ENCODE measurements around the gene MTFR1L. TPM values are rescaled to one million over a fixed set of nuclear protein-coding genes. Genes with fewer than 3 reads are reported as not detected.

MTFR1L gene
- polyA plus RNA-seq, 1 experiment: 93.7 TPM

DNA sequence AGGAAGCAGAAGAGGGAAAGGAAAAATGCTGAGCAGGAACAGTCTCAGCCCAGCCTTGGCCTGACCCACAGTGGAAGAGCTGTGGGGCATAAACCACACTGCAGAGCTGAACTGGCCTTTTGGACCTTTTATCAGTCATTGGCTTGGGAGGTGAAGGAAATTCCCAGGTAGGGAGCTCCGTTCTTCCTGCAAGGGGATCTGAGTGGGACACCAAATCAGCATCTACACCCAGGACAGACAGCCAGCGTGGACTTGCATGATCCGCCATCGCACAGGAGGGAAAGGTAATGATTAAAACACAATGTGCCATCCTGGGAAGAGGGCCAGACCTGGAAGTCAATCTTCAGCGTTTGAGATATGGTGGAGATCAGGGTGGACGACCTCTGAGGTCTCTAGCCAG is 1.2 kb upstream of the MTFR1L start:
- H3K36me3 ChIP-seq (ENCODE audit: control insufficient read depth, insufficient read depth, low read length): peaks cover 19% of the 10 kb centered on the region
- no peak overlapping the region; the same call in 1 of the 2 replicates for H3K4me3 ChIP-seq (ENCODE audit: low read depth, low read length)
- TF ChIP-seq, protein P1, sequence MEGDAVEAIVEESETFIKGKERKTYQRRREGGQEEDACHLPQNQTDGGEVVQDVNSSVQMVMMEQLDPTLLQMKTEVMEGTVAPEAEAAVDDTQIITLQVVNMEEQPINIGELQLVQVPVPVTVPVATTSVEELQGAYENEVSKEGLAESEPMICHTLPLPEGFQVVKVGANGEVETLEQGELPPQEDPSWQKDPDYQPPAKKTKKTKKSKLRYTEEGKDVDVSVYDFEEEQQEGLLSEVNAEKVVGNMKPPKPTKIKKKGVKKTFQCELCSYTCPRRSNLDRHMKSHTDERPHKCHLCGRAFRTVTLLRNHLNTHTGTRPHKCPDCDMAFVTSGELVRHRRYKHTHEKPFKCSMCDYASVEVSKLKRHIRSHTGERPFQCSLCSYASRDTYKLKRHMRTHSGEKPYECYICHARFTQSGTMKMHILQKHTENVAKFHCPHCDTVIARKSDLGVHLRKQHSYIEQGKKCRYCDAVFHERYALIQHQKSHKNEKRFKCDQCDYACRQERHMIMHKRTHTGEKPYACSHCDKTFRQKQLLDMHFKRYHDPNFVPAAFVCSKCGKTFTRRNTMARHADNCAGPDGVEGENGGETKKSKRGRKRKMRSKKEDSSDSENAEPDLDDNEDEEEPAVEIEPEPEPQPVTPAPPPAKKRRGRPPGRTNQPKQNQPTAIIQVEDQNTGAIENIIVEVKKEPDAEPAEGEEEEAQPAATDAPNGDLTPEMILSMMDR (IDR thresholded peaks at IDR 0.05; ENCODE audit: insufficient read depth, low read depth, low read length): no peak
- CTCF ChIA-PET: interaction anchor here (2.3 to 3.3 kb wide), 2 partner anchors 9 to 211 kb away, joined by 5 to 14 read pairs; no protein-coding TSS in a partner anchor
- H3K27me3 ChIP-seq (ENCODE audit: control insufficient read depth, insufficient read depth, low read length): no peaks in the 10 kb centered on the region
- POLR2A ChIA-PET: no interaction called here
- DNase-seq (ENCODE audit: low read depth): no peak

DNA sequence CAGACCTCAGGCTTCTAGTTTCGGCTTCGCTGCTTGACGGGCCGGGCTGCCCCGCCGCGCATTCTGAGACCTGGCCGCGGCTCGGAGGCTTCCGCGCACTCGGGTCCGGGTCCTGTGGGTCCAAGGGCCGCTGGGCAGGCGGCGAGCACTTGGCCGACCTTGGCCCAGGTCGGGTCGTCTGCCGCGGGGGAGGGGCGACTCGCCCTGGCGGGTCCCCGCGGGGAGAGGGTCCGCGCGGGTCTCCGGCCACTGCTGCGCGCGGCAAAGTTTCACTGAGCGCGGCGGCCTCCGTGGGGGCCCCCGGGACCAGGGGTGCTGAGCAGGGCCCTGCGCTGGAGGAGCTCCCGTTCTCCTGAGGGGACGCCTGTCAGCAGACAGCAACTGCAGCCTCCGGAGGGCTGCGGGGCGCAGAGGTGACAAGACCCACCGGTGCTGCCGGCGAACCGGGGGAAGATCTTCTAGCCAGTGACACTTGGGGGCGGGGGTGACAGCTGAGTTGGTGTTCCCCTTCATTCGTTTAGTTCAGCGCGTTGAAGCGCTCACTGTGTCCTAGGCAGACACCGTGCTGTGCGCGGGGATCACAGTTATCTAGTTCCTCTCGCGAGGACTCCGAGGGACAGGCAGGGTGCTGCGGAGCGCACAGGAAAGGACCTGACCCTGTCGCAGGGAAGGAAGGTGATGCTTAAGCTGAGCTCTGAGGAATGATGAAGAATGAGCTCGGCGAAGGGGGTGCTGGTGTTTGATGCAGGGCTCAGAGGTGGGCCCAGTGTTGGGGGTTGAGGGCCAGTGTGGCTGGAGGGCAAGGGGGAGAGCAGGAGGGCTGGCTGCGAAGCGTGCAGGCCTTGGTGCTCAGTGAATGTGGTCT is 725 bp downstream of the MTFR1L start:
- Histone ChIP-seq H3K27me3 (ENCODE audit: control insufficient read depth, insufficient read depth, low read length) (no peaks in the 10 kb centered on the region), H3K36me3 (ENCODE audit: control insufficient read depth, insufficient read depth, low read length) (peaks cover 3% of the 10 kb centered on the region), H3K4me3 (ENCODE audit: low read depth, low read length) (peak overlapping the region; percentile 89)
- TF ChIP-seq, protein P1 (IDR thresholded peaks at IDR 0.05; ENCODE audit: insufficient read depth, low read depth, low read length): no peak
- DNase-seq (ENCODE audit: low read depth): no peak
- CTCF ChIA-PET: interaction anchor here (1.0 to 3.3 kb wide), 4 partner anchors 8 to 22 kb away, joined by 3 to 14 read pairs (median 4); no protein-coding TSS in a partner anchor
- POLR2A ChIA-PET: interaction anchor here (0.7 kb wide), 1 partner anchor 177 kb away, joined by 3 read pairs; no protein-coding TSS in a partner anchor

DNA sequence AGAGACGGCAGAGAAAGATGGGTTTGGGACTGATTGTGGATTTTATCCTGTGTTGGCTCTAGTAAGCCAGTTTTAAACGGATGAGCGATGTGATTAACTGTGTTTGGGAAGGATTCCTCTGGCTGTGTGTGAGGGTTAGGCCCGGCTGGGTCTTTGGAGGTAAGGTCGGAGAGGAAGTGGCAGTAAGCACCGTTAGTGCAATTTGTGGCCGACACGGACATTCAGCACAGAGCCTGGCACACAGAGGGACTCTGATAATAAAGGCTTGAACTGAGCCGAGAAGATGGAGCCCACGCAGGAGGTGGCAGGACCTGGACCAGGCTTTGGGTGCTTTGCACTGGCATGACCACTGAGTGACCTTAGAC is 1.3 kb downstream of the MTFR1L start:
- CTCF ChIA-PET: interaction anchor here (1.2 to 1.7 kb wide), 2 partner anchors 9 to 16 kb away, joined by 3 to 5 read pairs; no protein-coding TSS in a partner anchor
- H3K4me3 ChIP-seq (ENCODE audit: low read depth, low read length): peak overlapping the region; percentile 89
- DNase-seq (ENCODE audit: low read depth): no peak
- no peaks in the 10 kb centered on the region for H3K27me3 ChIP-seq (ENCODE audit: control insufficient read depth, insufficient read depth, low read length)
- peaks cover 2% of the 10 kb centered on the region for H3K36me3 ChIP-seq (ENCODE audit: control insufficient read depth, insufficient read depth, low read length)
- TF ChIP-seq, protein P1 (IDR thresholded peaks at IDR 0.05; ENCODE audit: insufficient read depth, low read depth, low read length): no peak
- POLR2A ChIA-PET: no interaction called here

DNA sequence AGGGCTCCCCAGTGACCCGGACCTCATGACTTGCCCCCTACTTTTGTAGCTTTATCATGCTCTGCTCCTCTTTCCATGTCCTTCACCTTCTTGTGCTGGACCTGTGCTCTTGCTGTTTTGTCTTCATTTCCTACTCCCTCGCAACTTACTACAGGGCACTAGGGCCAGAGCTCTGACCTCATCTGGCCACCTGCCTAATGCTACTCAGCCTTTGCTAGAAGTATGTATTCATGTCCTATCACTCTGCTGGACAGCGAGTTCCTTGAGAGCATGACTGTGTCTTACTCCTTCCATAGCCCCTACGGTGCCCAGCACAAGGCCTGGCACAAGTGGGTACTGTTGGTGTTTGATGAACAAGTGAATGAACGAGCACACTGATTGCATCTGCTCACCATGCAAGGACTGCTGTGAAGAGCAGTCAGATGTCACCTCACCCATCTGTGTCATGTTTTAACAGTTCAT is 1.9 kb downstream of the MTFR1L start:
- Histone ChIP-seq H3K27me3 (ENCODE audit: control insufficient read depth, insufficient read depth, low read length) (no peaks in the 10 kb centered on the region), H3K36me3 (ENCODE audit: control insufficient read depth, insufficient read depth, low read length) (peaks cover 7% of the 10 kb centered on the region), H3K4me3 (ENCODE audit: low read depth, low read length) (no peak overlapping the region)
- TF ChIP-seq, protein P1 (IDR thresholded peaks at IDR 0.05; ENCODE audit: insufficient read depth, low read depth, low read length): no peak
- POLR2A ChIA-PET: no interaction called here
- CTCF ChIA-PET: interaction anchor here (1.2 to 1.7 kb wide), 2 partner anchors 9 to 15 kb away, joined by 3 to 5 read pairs; no protein-coding TSS in a partner anchor
- DNase-seq (ENCODE audit: low read depth): no peak

DNA sequence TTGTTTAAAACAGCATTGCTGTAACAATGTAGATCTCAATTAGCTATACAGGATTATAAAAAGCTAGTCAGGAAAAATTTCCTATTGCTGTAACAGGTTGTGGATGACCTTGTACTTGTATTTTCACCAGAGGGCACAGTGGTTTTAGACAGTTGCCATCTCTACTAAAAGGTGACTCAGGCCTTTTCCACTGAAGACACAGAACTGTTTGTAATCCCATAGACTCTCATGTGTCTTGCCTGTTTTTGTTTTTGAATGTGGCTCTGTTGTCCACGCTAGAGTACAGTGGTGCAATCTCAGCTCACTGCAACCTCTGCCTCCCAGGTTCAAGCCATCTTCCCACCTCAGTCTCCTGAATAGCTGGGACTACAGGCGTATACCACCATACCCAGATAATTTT is 5.9 kb downstream of the MTFR1L start:
- H3K27me3 ChIP-seq (ENCODE audit: control insufficient read depth, insufficient read depth, low read length): no peaks in the 10 kb centered on the region
- ChIA-PET POLR2A (no interaction called here), CTCF (interaction anchor here (1.1 kb wide), 1 partner anchor 26 kb away, joined by 3 read pairs; no protein-coding TSS in a partner anchor)
- H3K36me3 ChIP-seq (ENCODE audit: control insufficient read depth, insufficient read depth, low read length): peaks cover 19% of the 10 kb centered on the region
- TF ChIP-seq, protein P1 (IDR thresholded peaks at IDR 0.05; ENCODE audit: insufficient read depth, low read depth, low read length): no peak
- DNase-seq (ENCODE audit: low read depth): no peak
- H3K4me3 ChIP-seq (ENCODE audit: low read depth, low read length): no peak overlapping the region

Data from BJ (cell line).